Stomach (tissue), 9 donors: ENCODE results near the gene LARGE1. TPM values are rescaled to one million over a fixed set of nuclear protein-coding genes. Genes with fewer than 3 reads are reported as not detected.

Experiments
- DNase-seq, 2 donors: peaks; one replicate each; pipeline versions ENCODE4 v3.0.0 to v3.0.0-alpha.2; 2013 to 2019
- H3K27ac ChIP-seq, 5 donors: fragments of 200-600 bp in 4 of 5; sonication (generic) in 4 of 5; one replicate each; pipeline ENCODE4 v1.5.1; 2013 to 2019; ENCODE audit warnings: mild to moderate bottlenecking in 1 of 5, moderate library complexity in 1 of 5
- H3K27me3 ChIP-seq, 3 donors: fragments of 200-600 bp; sonication (generic); one replicate each; pipeline ENCODE4 v1.5.1; 2017 to 2019; ENCODE audit warnings: mixed run types in 1 of 3
- H3K36me3 ChIP-seq, 4 donors: fragments of 200-600 bp; sonication (generic); 1 replicate in 3 of 4; 2 replicates in 1 of 4; pipeline ENCODE4 v1.5.1; 2016 to 2019
- H3K4me1 ChIP-seq, 4 donors: fragments of 200-600 bp; sonication (generic); one replicate each; pipeline ENCODE4 v1.5.1; 2016 to 2019
- H3K4me3 ChIP-seq, 4 donors: fragments of 200-600 bp; sonication (generic) in 3 of 4; one replicate each; pipeline ENCODE4 v1.5.1; 2016 to 2019; ENCODE audit warnings: mild to moderate bottlenecking in 1 of 4
- H3K9me3 ChIP-seq, 4 donors: fragments of 200-600 bp; sonication (generic); one replicate each; pipeline ENCODE4 v1.5.1; 2016 to 2019
- EP300 ChIP-seq: sonication (generic); formaldehyde crosslinking; IDR thresholded peaks from one replicate; pipeline ENCODE4 v1.6.1; 2017; ENCODE audit warnings: antibody characterized with exemption
- POLR2A ChIP-seq, 4 donors: fragments of 450-650 bp; IDR thresholded peaks; one replicate each; pipeline ENCODE4 v1.6.1; 2016; ENCODE audit warnings: antibody characterized with exemption in 4 of 4, control low read depth in 2 of 4, mild to moderate bottlenecking in 1 of 4, moderate library complexity in 1 of 4
- POLR2AphosphoS5 ChIP-seq, 3 donors: sonication (generic); formaldehyde crosslinking; IDR thresholded peaks; one replicate each; pipeline ENCODE4 v1.6.1; 2016; ENCODE audit warnings: antibody characterized with exemption in 3 of 3
- WGBS, 5 donors: extraction: QIAGEN DNeasy Blood & Tissue Kit in 3 of 5; methylation state at CpG; one replicate each; pipeline versions ENCODE4 v1.1.5 to v1.1.7; 2013 to 2018; 5-methylcytosine and 5-hydroxymethylcytosine counted together
- intact Hi-C: fragments of 100-400 bp; cut with DNase I; formaldehyde crosslinking; loops from one replicate; pipeline ENCODE4 v1.15.1; 2023; ENCODE audit warnings: low total_unique reads
- polyA plus RNA-seq, 3 donors: library from polyadenylated mRNA; stranded (reverse); fragments of 200-250 nt; gene quantifications; one replicate each; pipeline ENCODE4 v1.2.3, GENCODE V29; 2013
- total RNA-seq, 5 donors: library from RNA; depleted of rRNA; stranded (reverse); fragments of >200 nt; gene quantifications; one replicate each; pipeline versions ENCODE4 v1.1.0 to v1.2.3, GENCODE V29; 2014 to 2016
- TF ChIP-seq, protein P1 (sequence below), 7 experiments: fragments of 450-650 bp in 4 of 7; fragments of 200-600 bp in 3 of 7; sonication (generic) in 3 of 7; IDR thresholded peaks; one replicate each; pipeline ENCODE4 v1.5.1; 2016 to 2019; ENCODE audit warnings: antibody characterized with exemption in 7 of 7, control low read depth in 2 of 7, mild to moderate bottlenecking in 1 of 7
- donor health status: healthy with polysubstance abuse.
- donor health status: Bipolar disorder and iron deficiency.
- donor health status: healthy.

The LARGE1 gene
- total and polyA plus RNA-seq, 8 donors, result 3.5 to 110 (median 51.6) TPM

- TF ChIP-seq EP300, result no peak
- no peak for TF ChIP-seq POLR2A (IDR thresholded peaks at IDR 0.05)
- TF ChIP-seq, protein P1, sequence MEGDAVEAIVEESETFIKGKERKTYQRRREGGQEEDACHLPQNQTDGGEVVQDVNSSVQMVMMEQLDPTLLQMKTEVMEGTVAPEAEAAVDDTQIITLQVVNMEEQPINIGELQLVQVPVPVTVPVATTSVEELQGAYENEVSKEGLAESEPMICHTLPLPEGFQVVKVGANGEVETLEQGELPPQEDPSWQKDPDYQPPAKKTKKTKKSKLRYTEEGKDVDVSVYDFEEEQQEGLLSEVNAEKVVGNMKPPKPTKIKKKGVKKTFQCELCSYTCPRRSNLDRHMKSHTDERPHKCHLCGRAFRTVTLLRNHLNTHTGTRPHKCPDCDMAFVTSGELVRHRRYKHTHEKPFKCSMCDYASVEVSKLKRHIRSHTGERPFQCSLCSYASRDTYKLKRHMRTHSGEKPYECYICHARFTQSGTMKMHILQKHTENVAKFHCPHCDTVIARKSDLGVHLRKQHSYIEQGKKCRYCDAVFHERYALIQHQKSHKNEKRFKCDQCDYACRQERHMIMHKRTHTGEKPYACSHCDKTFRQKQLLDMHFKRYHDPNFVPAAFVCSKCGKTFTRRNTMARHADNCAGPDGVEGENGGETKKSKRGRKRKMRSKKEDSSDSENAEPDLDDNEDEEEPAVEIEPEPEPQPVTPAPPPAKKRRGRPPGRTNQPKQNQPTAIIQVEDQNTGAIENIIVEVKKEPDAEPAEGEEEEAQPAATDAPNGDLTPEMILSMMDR (IDR thresholded peaks at IDR 0.05), result no peak
- no peak for TF ChIP-seq POLR2AphosphoS5 (IDR thresholded peaks at IDR 0.05)
- intact Hi-C loops, result no loop called here
- WGBS, 5 donors, result 88 to 97% (median 96%) methylated on average over 7 of the region's 7 CpGs
Observed at GRCh38 chr22:33518405-33518804, 401.9 kb downstream of the LARGE1 start.

GRCh38 chr22:33515795-33516194 lies 404.5 kb downstream of the LARGE1 start:
- WGBS, 5 donors, result 49 to 64% (median 55%) methylated on average over 7 to 8 of the region's 8 CpGs
- Histone ChIP-seq H3K9me3 (no peaks in the 10 kb centered on the region), H3K27ac (no peak overlapping the region), H3K4me1 (peaks cover 0 to 30% (median 9%) of the 10 kb centered on the region in 4 donors), H3K4me3 (no peak overlapping the region), H3K36me3 (no peaks in the 10 kb centered on the region), H3K27me3 (no peaks in the 10 kb centered on the region)
- intact Hi-C loops, result no loop called here
- peak; percentile 65 to 72 for DNase-seq
- TF ChIP-seq, protein P1 (IDR thresholded peaks at IDR 0.05), result no peak
- TF ChIP-seq POLR2AphosphoS5 (IDR thresholded peaks at IDR 0.05) (no peak), POLR2A (IDR thresholded peaks at IDR 0.05) (no peak), EP300 (no peak)

More at GRCh38 chr22:33518405-33518804, 401.9 kb downstream of the LARGE1 start:
- no peaks in the 10 kb centered on the region for H3K27me3 ChIP-seq
- H3K36me3 ChIP-seq, result peaks cover 0 to 5% (median 2%) of the 10 kb centered on the region in 4 donors
- no peak overlapping the region for H3K27ac ChIP-seq
- no peak overlapping the region for H3K4me3 ChIP-seq
- no peak for DNase-seq
- H3K4me1 ChIP-seq, result peaks cover 0 to 23% (median 9%) of the 10 kb centered on the region in 4 donors
- peaks cover 0 to 7% (median 5%) of the 10 kb centered on the region in 4 donors for H3K9me3 ChIP-seq

GRCh38 chr22:33513388-33514338 lies 406.6 kb downstream of the LARGE1 start:
- Histone ChIP-seq H3K36me3 (no peaks in the 10 kb centered on the region), H3K4me3 (no peak overlapping the region), H3K27ac (no peak overlapping the region), H3K27me3 (no peaks in the 10 kb centered on the region), H3K4me1 (peaks cover 0 to 28% (median under 1%) of the 10 kb centered on the region in 4 donors), H3K9me3 (no peaks in the 10 kb centered on the region)
- TF ChIP-seq POLR2A (IDR thresholded peaks at IDR 0.05), result no peak
- TF ChIP-seq EP300, result no peak
- TF ChIP-seq, protein P1 (IDR thresholded peaks at IDR 0.05), result no peak
- TF ChIP-seq POLR2AphosphoS5 (IDR thresholded peaks at IDR 0.05), result no peak
- intact Hi-C loops, result no loop called here
- WGBS, 5 donors, result 69 to 76% (median 72%) methylated on average over 7 of the region's 7 CpGs
- no peak for DNase-seq

- intact Hi-C loops, result no loop called here
- H3K9me3 ChIP-seq, result no peaks in the 10 kb centered on the region
- H3K4me3 ChIP-seq, result no peak overlapping the region
- no peak overlapping the region for H3K27ac ChIP-seq
- no peak for DNase-seq
- H3K4me1 ChIP-seq, result peaks cover 0 to 26% (median 0%) of the 10 kb centered on the region in 4 donors
- 54 to 78% (median 65%) methylated on average over 3 of the region's 3 CpGs for WGBS, 5 donors
- H3K27me3 ChIP-seq, result no peaks in the 10 kb centered on the region
- no peaks in the 10 kb centered on the region for H3K36me3 ChIP-seq
- TF ChIP-seq POLR2A (IDR thresholded peaks at IDR 0.05) (no peak), EP300 (no peak), POLR2AphosphoS5 (IDR thresholded peaks at IDR 0.05) (no peak)
- TF ChIP-seq, protein P1 (IDR thresholded peaks at IDR 0.05), result no peak
Observed at GRCh38 chr22:33512908-33513307, 407.4 kb downstream of the LARGE1 start.
